HCT116 (cell line): ENCODE data around the gene REG1A. TPM values are rescaled to one million over a fixed set of nuclear protein-coding genes. Genes with fewer than 3 reads are reported as not detected.

Experiments
- ATAC-seq: fragments of 200-7000 bp; cut with Tn5 transposase; 2 replicates; pipeline ENCODE4 v1.9.1; 2020; ENCODE audit warnings: mild to moderate bottlenecking, moderate library complexity
- BruUV-seq: library from RNA; stranded (reverse); fragments of 400-500 nt; replicated peaks from 2 replicates; lab custom pipeline; 2021; lab: Mats Ljungman, UMichigan
- CTCF ChIA-PET: fragments of 300-600 bp; sonication (Branson Sonifier 250); formaldehyde crosslinking; loops from one replicate; lab custom pipeline; 2021; ENCODE audit warnings: antibody characterized with exemption; lab: Charles Lee
- POLR2A ChIA-PET: fragments of 300-600, 350-600 bp; sonication (Branson Sonifier 250); formaldehyde crosslinking; loops from one replicate; lab custom pipeline; 2021; ENCODE audit warnings: antibody characterized with exemption; lab: Charles Lee
- RAD21 ChIA-PET, 2 experiments: fragments of 300-600 bp; sonication (Branson Sonifier 250); formaldehyde crosslinking; loops; one replicate each; lab custom pipeline; 2023; ENCODE audit warnings: low total read pairs in 2 of 2; ENCODE audit not compliant: uncharacterized antibody in 2 of 2, unreplicated experiment in 2 of 2, low non-redundant PET in 1 of 2; lab: Charles Lee
- DNase-seq: peaks from one replicate; pipeline ENCODE4 v3.0.0-alpha.2; 2010; ENCODE audit warnings: low read depth, low spot score
- H2AFZ ChIP-seq: fragments of 200-600 bp; shearing (Covaris generic), sonication (generic); 2 replicates; pipeline ENCODE4 v1.6.1; 2017; ENCODE audit warnings: low read depth, mixed run types, mixed read lengths, antibody characterized with exemption, low read length; ENCODE audit not compliant: poor library complexity, severe bottlenecking
- H3K27ac ChIP-seq: 2 replicates; pipeline ENCODE4 v1.5.1; 2012; ENCODE audit warnings: low read depth, low read length
- H3K27me3 ChIP-seq: fragments of 200-600 bp; sonication (generic); 2 replicates; pipeline ENCODE4 v1.6.1; 2016; ENCODE audit warnings: mixed run types, low read length, mixed read lengths; ENCODE audit not compliant: insufficient read depth
- H3K36me3 ChIP-seq, 2 experiments: fragments of 200-500 bp in 1 of 2; fragments of 200-600 bp in 1 of 2; sonication (Bioruptor generic) in 1 of 2; sonication (generic) in 1 of 2; 2 replicates each; pipeline versions ENCODE4 v1.5.1 to v1.6.1; 2014 to 2016; ENCODE audit warnings: low read length in 2 of 2, inconsistent platforms in 1 of 2, mixed read lengths in 1 of 2, mixed run types in 1 of 2; ENCODE audit not compliant: insufficient read depth in 2 of 2, control insufficient read depth in 1 of 2
- H3K4me1 ChIP-seq, 2 experiments: fragments of 200-600 bp in 1 of 2; sonication (generic) in 1 of 2; 2 replicates each; pipeline versions ENCODE4 v1.5.1 to v1.6.1; 2012 to 2017; ENCODE audit warnings: low read length in 2 of 2, inconsistent platforms in 1 of 2, mild to moderate bottlenecking in 1 of 2, mixed read lengths in 1 of 2, mixed run types in 1 of 2, moderate library complexity in 1 of 2; ENCODE audit not compliant: insufficient read depth in 2 of 2, control insufficient read depth in 1 of 2
- H3K4me2 ChIP-seq: fragments of 200-600 bp; sonication (generic); 2 replicates; pipeline ENCODE4 v1.6.1; 2017; ENCODE audit warnings: mixed run types, low read length, mixed read lengths
- H3K4me3 ChIP-seq, 2 experiments: fragments of 200-600 bp in 1 of 2; sonication (generic) in 1 of 2; replicated peaks in 1 of 2; 2 replicates each; pipeline ENCODE4 v1.5.1; 2011 to 2016; ENCODE audit warnings: low read length in 2 of 2, control low read depth in 1 of 2, low read depth in 1 of 2, mild to moderate bottlenecking in 1 of 2, mixed read lengths in 1 of 2, mixed run types in 1 of 2
- H3K79me2 ChIP-seq: fragments of 200-600 bp; sonication (generic); 2 replicates; pipeline ENCODE4 v1.6.1; 2017; ENCODE audit warnings: mild to moderate bottlenecking, mixed run types, low read length, moderate library complexity, mixed read lengths; ENCODE audit not compliant: insufficient read depth
- H3K9ac ChIP-seq: fragments of 200-600 bp; sonication (generic); 2 replicates; pipeline ENCODE4 v1.6.1; 2016; ENCODE audit warnings: low read length, mixed read lengths
- H3K9me2 ChIP-seq: fragments of 200-600 bp; sonication (generic), shearing (Covaris generic); 2 replicates; pipeline ENCODE4 v1.6.1; 2017; ENCODE audit warnings: mixed run types, mild to moderate bottlenecking, moderate library complexity; ENCODE audit not compliant: insufficient read depth
- H3K9me3 ChIP-seq, 2 experiments: fragments of 200-500 bp in 1 of 2; fragments of 200-600 bp in 1 of 2; sonication (Bioruptor generic) in 1 of 2; sonication (generic) in 1 of 2; 2 replicates each; pipeline ENCODE4 v1.6.1; 2014 to 2017; ENCODE audit warnings: low read length in 2 of 2, mixed read lengths in 2 of 2, inconsistent platforms in 1 of 2, low read depth in 1 of 2, mild to moderate bottlenecking in 1 of 2, mixed run types in 1 of 2, moderate library complexity in 1 of 2; ENCODE audit not compliant: control insufficient read depth in 1 of 2, insufficient read depth in 1 of 2
- H4K20me1 ChIP-seq: fragments of 200-600 bp; sonication (generic), shearing (Covaris generic); 2 replicates; pipeline ENCODE4 v1.6.1; 2017; ENCODE audit warnings: mixed run types, mild to moderate bottlenecking, moderate library complexity; ENCODE audit not compliant: insufficient read depth
- CBX3 ChIP-seq: IDR thresholded peaks from 2 replicates; pipeline ENCODE4 v1.6.1; 2012; ENCODE audit warnings: low read depth
- EGR1 ChIP-seq: IDR thresholded peaks from 2 replicates; pipeline ENCODE4 v1.6.1; 2012; ENCODE audit warnings: low read depth
- EZH2phosphoT487 ChIP-seq: fragments of 200-600 bp; IDR thresholded peaks from 2 replicates; pipeline ENCODE4 v1.6.1; 2018; ENCODE audit warnings: antibody characterized with exemption, borderline replicate concordance
- FOSL1 ChIP-seq: IDR thresholded peaks from 2 replicates; pipeline ENCODE4 v1.6.1; 2012; ENCODE audit warnings: low read depth
- POLR2A ChIP-seq: IDR thresholded peaks from 2 replicates; pipeline ENCODE4 v1.7.0; 2011; ENCODE audit warnings: borderline replicate concordance; ENCODE audit not compliant: insufficient read depth, insufficient read length; ENCODE audit errors: extremely low read depth
- RAD21 ChIP-seq: IDR thresholded peaks from 2 replicates; pipeline ENCODE4 v1.6.1; 2012; ENCODE audit warnings: low read depth, mild to moderate bottlenecking
- SP1 ChIP-seq: IDR thresholded peaks from 2 replicates; pipeline ENCODE4 v1.6.1; 2012; ENCODE audit warnings: low read depth
- SRF ChIP-seq: IDR thresholded peaks from 2 replicates; pipeline ENCODE4 v1.6.1; 2012; ENCODE audit warnings: low read depth
- TCF7L2 ChIP-seq: IDR thresholded peaks from 2 replicates; pipeline ENCODE4 v1.7.0; 2011; ENCODE audit warnings: borderline replicate concordance, inconsistent platforms; ENCODE audit not compliant: insufficient read depth, insufficient read length; ENCODE audit errors: extremely low read depth
- ZFX ChIP-seq: fragments of 450-650 bp; IDR thresholded peaks from 2 replicates; pipeline ENCODE4 v1.6.1; 2017
- ZNF274 ChIP-seq: fragments of 200-500 bp; sonication (Bioruptor generic); IDR thresholded peaks from 2 replicates; pipeline ENCODE4 v1.6.1; 2014; ENCODE audit warnings: mild to moderate bottlenecking, low read depth, low read length, inconsistent platforms
- intact Hi-C: fragments of 100-400 bp; cut with micrococcal nuclease; formaldehyde crosslinking; loops from 2 replicates; pipeline ENCODE4 v1.10.0; 2022
- total RNA-seq: library from RNA; stranded (reverse); gene quantifications from one replicate; pipeline ENCODE4 v1.2.1, GENCODE V29; 2021; ENCODE audit not compliant: unreplicated experiment
- TF ChIP-seq, protein P1 (sequence below): IDR thresholded peaks from 2 replicates; pipeline ENCODE4 v1.6.1; 2012; ENCODE audit warnings: low read depth

Gene REG1A
- total RNA-seq, 1 experiment from 2014 or later: 5.2 TPM

GRCh38 chr2:79122676-79123075, 2.4 kb downstream of the REG1A start:
- no peak overlapping the region for H3K9ac ChIP-seq
- intact Hi-C loops: no loop called here
- H3K9me3 ChIP-seq: peaks cover 0 to 26% of the 10 kb centered on the region in 2 experiments; a peak in 2 of 4 replicates
- ChIA-PET CTCF (no interaction called here), POLR2A (no interaction called here), RAD21 (no interaction called here)
- no peaks in the 10 kb centered on the region for H3K9me2 ChIP-seq
- H4K20me1 ChIP-seq: no peaks in the 10 kb centered on the region
- H3K4me1 ChIP-seq: no peaks in the 10 kb centered on the region
- BruUV-seq: no TSS peak
- H3K27me3 ChIP-seq: no peaks in the 10 kb centered on the region
- no peak for TF ChIP-seq POLR2A
- TF ChIP-seq, protein P1, sequence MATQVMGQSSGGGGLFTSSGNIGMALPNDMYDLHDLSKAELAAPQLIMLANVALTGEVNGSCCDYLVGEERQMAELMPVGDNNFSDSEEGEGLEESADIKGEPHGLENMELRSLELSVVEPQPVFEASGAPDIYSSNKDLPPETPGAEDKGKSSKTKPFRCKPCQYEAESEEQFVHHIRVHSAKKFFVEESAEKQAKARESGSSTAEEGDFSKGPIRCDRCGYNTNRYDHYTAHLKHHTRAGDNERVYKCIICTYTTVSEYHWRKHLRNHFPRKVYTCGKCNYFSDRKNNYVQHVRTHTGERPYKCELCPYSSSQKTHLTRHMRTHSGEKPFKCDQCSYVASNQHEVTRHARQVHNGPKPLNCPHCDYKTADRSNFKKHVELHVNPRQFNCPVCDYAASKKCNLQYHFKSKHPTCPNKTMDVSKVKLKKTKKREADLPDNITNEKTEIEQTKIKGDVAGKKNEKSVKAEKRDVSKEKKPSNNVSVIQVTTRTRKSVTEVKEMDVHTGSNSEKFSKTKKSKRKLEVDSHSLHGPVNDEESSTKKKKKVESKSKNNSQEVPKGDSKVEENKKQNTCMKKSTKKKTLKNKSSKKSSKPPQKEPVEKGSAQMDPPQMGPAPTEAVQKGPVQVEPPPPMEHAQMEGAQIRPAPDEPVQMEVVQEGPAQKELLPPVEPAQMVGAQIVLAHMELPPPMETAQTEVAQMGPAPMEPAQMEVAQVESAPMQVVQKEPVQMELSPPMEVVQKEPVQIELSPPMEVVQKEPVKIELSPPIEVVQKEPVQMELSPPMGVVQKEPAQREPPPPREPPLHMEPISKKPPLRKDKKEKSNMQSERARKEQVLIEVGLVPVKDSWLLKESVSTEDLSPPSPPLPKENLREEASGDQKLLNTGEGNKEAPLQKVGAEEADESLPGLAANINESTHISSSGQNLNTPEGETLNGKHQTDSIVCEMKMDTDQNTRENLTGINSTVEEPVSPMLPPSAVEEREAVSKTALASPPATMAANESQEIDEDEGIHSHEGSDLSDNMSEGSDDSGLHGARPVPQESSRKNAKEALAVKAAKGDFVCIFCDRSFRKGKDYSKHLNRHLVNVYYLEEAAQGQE: no peak
- no peak for TF ChIP-seq CBX3
- TF ChIP-seq TCF7L2: no peak
- no peak for TF ChIP-seq EGR1
- TF ChIP-seq RAD21: no peak
- no peak for TF ChIP-seq SRF
- no peak for TF ChIP-seq EZH2phosphoT487
- no peak for TF ChIP-seq SP1
- TF ChIP-seq FOSL1: no peak
- no peak for TF ChIP-seq ZNF274
- no peak for TF ChIP-seq ZFX
- no peak overlapping the region for H3K27ac ChIP-seq
- no peaks in the 10 kb centered on the region for H3K36me3 ChIP-seq
- H3K4me3 ChIP-seq: no peak overlapping the region
- no peaks in the 10 kb centered on the region for H3K79me2 ChIP-seq
- DNase-seq: no peak
- no peak overlapping the region for H2AFZ ChIP-seq
- no peak overlapping the region for H3K4me2 ChIP-seq
- no peak for ATAC-seq
